ENCODE measurements around the gene ACSF3. TPM values are rescaled to one million over a fixed set of nuclear protein-coding genes. Genes with fewer than 3 reads are reported as not detected.

The ACSF3 gene
- total and polyA plus RNA-seq, 2 donors (not counting 1 experiment from before 2014, with no cell fraction given), result 9.2 to 23.1 TPM

DNA sequence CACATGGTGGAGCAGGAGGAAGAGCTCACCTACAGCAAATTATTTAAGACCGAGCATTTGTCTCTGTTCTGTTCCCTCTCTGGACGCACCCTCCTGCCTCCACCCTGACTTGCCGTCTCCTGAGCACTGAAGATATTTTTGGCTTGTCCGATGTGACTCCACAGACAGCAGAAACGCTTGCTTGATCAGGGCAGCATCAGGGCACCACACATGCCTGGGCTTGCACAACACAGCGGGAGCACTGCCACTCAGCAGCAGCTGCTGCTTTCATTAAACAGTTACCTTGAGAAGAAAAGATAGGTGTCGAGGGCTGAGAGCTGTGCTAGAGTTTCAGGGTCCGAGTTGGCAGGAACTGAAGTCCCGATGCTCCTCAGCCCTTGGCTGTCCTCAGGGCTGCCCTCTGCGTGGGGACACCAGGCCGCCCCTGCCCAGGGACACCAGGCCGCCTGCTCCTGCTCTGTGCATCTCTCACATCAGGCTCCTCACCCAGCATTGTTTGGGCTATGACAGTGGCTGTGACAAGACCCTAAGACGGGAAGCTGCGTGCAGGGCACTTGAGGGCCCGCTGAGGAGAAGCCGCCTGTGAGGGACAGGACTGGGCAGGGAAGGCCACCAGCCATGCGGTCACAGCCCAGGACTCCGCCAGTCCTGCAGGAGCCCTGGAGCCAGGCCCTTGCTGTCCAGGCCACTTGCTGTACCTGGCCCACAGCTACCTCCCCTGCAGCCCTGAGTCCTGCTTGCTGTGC lies 56.6 kb downstream of the ACSF3 start:
- no peaks in the 10 kb centered on the region for H3K9me3 ChIP-seq (ENCODE audit: control insufficient read depth, insufficient read depth, low read depth, low read length)
- H4K20me1 ChIP-seq (ENCODE audit: control insufficient read depth, extremely low read depth, insufficient read depth, low read length), result no peaks in the 10 kb centered on the region
- H2AFZ ChIP-seq (ENCODE audit: low read length), result no peak overlapping the region
- H3K9ac ChIP-seq (ENCODE audit: insufficient read depth, low read length), result no peak overlapping the region
- H3K27me3 ChIP-seq (ENCODE audit: control insufficient read depth, insufficient read depth, low read length), result no peaks in the 10 kb centered on the region
- no peak overlapping the region for H3K4me2 ChIP-seq (ENCODE audit: extremely low read depth, insufficient read depth, low read length)
- peaks cover 3% of the 10 kb centered on the region for H3K4me1 ChIP-seq (ENCODE audit: control insufficient read depth, extremely low read depth, insufficient read depth, low read length)
- TF ChIP-seq, protein P1, sequence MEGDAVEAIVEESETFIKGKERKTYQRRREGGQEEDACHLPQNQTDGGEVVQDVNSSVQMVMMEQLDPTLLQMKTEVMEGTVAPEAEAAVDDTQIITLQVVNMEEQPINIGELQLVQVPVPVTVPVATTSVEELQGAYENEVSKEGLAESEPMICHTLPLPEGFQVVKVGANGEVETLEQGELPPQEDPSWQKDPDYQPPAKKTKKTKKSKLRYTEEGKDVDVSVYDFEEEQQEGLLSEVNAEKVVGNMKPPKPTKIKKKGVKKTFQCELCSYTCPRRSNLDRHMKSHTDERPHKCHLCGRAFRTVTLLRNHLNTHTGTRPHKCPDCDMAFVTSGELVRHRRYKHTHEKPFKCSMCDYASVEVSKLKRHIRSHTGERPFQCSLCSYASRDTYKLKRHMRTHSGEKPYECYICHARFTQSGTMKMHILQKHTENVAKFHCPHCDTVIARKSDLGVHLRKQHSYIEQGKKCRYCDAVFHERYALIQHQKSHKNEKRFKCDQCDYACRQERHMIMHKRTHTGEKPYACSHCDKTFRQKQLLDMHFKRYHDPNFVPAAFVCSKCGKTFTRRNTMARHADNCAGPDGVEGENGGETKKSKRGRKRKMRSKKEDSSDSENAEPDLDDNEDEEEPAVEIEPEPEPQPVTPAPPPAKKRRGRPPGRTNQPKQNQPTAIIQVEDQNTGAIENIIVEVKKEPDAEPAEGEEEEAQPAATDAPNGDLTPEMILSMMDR (conservative IDR thresholded peaks at IDR 0.05 in 1 of 2, IDR thresholded peaks at IDR 0.05 in 1 of 2; ENCODE audit: low read depth in 1 of 2, low read length in 2 of 2), result no peak
- TF ChIP-seq EZH2 (IDR thresholded peaks at IDR 0.05; ENCODE audit: low read length, missing control alignments), result no peak
- H3K4me3 ChIP-seq (replicated peaks in 1 of 4; ENCODE audit: control extremely low read depth in 1 of 4, insufficient read depth in 1 of 4, low read depth in 3 of 4, low read length in 4 of 4), result no peak overlapping the region
- DNase-seq (ENCODE audit: low read depth in 2 of 2), result no peak
- no peak overlapping the region for H3K27ac ChIP-seq (ENCODE audit: insufficient read depth, low read length)
- H3K36me3 ChIP-seq (ENCODE audit: control insufficient read depth, insufficient read depth, low read length), result peaks cover 8% of the 10 kb centered on the region
- H3K79me2 ChIP-seq (ENCODE audit: control insufficient read depth, insufficient read depth, low read length), result no peaks in the 10 kb centered on the region

DNA sequence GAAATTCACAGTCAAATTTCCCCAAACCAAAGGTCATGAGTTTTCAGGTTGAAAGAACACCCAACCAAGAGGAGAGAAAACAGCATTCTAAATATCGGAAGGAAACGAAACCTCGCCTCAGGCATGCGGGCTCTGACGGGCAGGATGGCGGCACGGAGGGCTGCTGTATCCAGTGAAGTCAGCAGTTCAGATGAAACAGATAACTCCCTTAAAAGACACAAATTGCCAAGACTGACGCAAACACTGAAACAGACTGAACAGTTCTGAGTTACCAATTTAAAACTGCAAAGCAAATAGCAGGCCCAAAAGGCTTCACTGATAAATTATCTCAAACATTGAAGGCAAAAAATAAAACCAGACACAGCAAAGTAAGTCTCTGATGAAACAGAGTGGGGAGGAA lies 57.3 kb downstream of the ACSF3 start:
- Histone ChIP-seq H3K9ac (ENCODE audit: insufficient read depth, low read length) (no peak overlapping the region), H3K79me2 (ENCODE audit: control insufficient read depth, insufficient read depth, low read length) (no peaks in the 10 kb centered on the region), H3K4me2 (ENCODE audit: extremely low read depth, insufficient read depth, low read length) (no peak overlapping the region), H2AFZ (ENCODE audit: low read length) (no peak overlapping the region), H3K27me3 (ENCODE audit: control insufficient read depth, insufficient read depth, low read length) (no peaks in the 10 kb centered on the region), H3K36me3 (ENCODE audit: control insufficient read depth, insufficient read depth, low read length) (peaks cover 8% of the 10 kb centered on the region), H3K9me3 (ENCODE audit: control insufficient read depth, insufficient read depth, low read depth, low read length) (no peaks in the 10 kb centered on the region), H3K4me1 (ENCODE audit: control insufficient read depth, extremely low read depth, insufficient read depth, low read length) (peaks cover 5% of the 10 kb centered on the region), H4K20me1 (ENCODE audit: control insufficient read depth, extremely low read depth, insufficient read depth, low read length) (no peaks in the 10 kb centered on the region), H3K4me3 (replicated peaks in 1 of 4; ENCODE audit: control extremely low read depth in 1 of 4, insufficient read depth in 1 of 4, low read depth in 3 of 4, low read length in 4 of 4) (no peak overlapping the region), H3K27ac (ENCODE audit: insufficient read depth, low read length) (no peak overlapping the region)
- TF ChIP-seq, protein P1 (conservative IDR thresholded peaks at IDR 0.05 in 1 of 2, IDR thresholded peaks at IDR 0.05 in 1 of 2; ENCODE audit: low read depth in 1 of 2, low read length in 2 of 2), result no peak
- TF ChIP-seq EZH2 (IDR thresholded peaks at IDR 0.05; ENCODE audit: low read length, missing control alignments), result no peak
- no peak for DNase-seq (ENCODE audit: low read depth in 2 of 2)

DNA sequence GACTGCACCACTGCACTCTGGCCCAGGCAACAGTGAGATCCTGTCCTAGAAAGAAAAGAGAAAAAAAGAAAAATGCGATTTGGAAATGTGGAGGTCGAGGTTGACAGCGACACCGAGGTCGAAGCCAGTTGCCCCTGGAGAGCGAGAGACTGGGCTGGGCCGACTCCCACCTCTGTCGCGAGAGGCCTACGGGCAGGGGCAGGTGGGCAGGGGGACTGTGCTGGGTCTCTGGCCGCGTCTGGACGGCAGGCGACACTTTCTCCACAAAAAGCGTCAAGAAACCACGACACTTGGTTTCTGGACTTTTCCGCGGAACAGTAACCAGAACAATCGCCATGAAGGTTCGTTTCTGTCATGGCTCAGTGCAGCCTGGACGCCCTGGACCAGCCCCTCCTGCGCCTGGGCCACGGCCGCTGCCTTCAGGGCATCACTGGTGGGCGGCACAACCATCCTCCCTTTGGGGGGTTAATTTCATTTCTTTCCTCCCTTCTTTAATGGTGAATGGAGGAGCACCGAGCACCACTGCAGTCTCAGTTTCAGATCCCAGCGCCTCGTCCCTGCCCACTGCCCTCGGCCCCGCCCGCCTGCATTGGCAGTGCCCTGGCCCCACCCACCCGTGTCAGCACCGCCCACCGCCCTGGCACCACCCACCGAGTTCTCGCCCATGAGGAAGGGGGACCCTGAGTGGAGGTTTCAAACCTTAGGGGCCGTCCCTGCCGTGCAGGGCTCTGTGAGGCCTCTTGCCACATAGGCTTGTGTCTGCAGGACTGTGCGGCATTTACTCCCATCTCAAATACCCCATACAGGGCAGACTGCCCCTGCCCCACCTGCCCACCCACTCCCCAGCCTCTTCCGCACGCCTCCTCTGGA lies 59.4 kb downstream of the ACSF3 start:
- no peak overlapping the region for H3K9ac ChIP-seq (ENCODE audit: insufficient read depth, low read length)
- no peaks in the 10 kb centered on the region for H3K9me3 ChIP-seq (ENCODE audit: control insufficient read depth, insufficient read depth, low read depth, low read length)
- peaks cover 4% of the 10 kb centered on the region for H3K36me3 ChIP-seq (ENCODE audit: control insufficient read depth, insufficient read depth, low read length)
- no peak overlapping the region for H3K4me3 ChIP-seq (replicated peaks in 1 of 4; ENCODE audit: control extremely low read depth in 1 of 4, insufficient read depth in 1 of 4, low read depth in 3 of 4, low read length in 4 of 4)
- no peak overlapping the region for H2AFZ ChIP-seq (ENCODE audit: low read length)
- no peak for DNase-seq (ENCODE audit: low read depth in 2 of 2)
- no peaks in the 10 kb centered on the region for H4K20me1 ChIP-seq (ENCODE audit: control insufficient read depth, extremely low read depth, insufficient read depth, low read length)
- H3K79me2 ChIP-seq (ENCODE audit: control insufficient read depth, insufficient read depth, low read length), result no peaks in the 10 kb centered on the region
- H3K27me3 ChIP-seq (ENCODE audit: control insufficient read depth, insufficient read depth, low read length), result no peaks in the 10 kb centered on the region
- TF ChIP-seq, protein P1 (conservative IDR thresholded peaks at IDR 0.05 in 1 of 2, IDR thresholded peaks at IDR 0.05 in 1 of 2; ENCODE audit: low read depth in 1 of 2, low read length in 2 of 2), result no peak
- no peak for TF ChIP-seq EZH2 (IDR thresholded peaks at IDR 0.05; ENCODE audit: low read length, missing control alignments)
- peaks cover 5% of the 10 kb centered on the region for H3K4me1 ChIP-seq (ENCODE audit: control insufficient read depth, extremely low read depth, insufficient read depth, low read length)
- H3K27ac ChIP-seq (ENCODE audit: insufficient read depth, low read length), result no peak overlapping the region
- H3K4me2 ChIP-seq (ENCODE audit: extremely low read depth, insufficient read depth, low read length), result no peak overlapping the region

Data from fibroblast of lung (primary cell).